ENCODE data around the gene AACS. TPM values are rescaled to one million over a fixed set of nuclear protein-coding genes. Genes with fewer than 3 reads are reported as not detected.

Gene AACS
- total and polyA plus RNA-seq, 10 of the 15 experiments (the other 5 are each of a cell fraction or from before 2014, with no cell fraction given) = 10.1 to 34.0 (median 21.1) TPM

GRCh38 chr12:125180144-125180543, 114.9 kb downstream of the AACS start:
- FAIRE-seq = no peak
- CTCF ChIA-PET = interaction anchor here (1.2 kb wide), 2 partner anchors 21 to 275 kb away, joined by 3 read pairs; no protein-coding TSS in a partner anchor
- Histone ChIP-seq H3K27me3 (replicated peaks in 1 of 2; ENCODE audit: control insufficient read depth in 2 of 2, insufficient read depth in 2 of 2, low read length in 1 of 2) (peaks cover 0 to 3% of the 10 kb centered on the region in 2 experiments; a peak in 1 of 4 replicates), H3K4me3 (no peak overlapping the region), H4K20me1 (ENCODE audit: control insufficient read depth, insufficient read depth) (no peaks in the 10 kb centered on the region), H3K9ac (ENCODE audit: control insufficient read depth, insufficient read depth, low read length) (no peak overlapping the region), H2AFZ (ENCODE audit: control insufficient read depth, low read depth, low read length) (no peak overlapping the region), H3K4me1 (ENCODE audit: control insufficient read depth, insufficient read depth, low read length) (no peaks in the 10 kb centered on the region), H3K27ac (ENCODE audit: control insufficient read depth, insufficient read depth) (no peak overlapping the region), H3K9me3 (replicated peaks; ENCODE audit: control insufficient read depth, insufficient read depth, low read length) (no peaks in the 10 kb centered on the region), H3K36me3 (ENCODE audit: control insufficient read depth in 2 of 2, insufficient read depth in 2 of 2, low read length in 1 of 2) (no peaks in the 10 kb centered on the region), H3K4me2 (ENCODE audit: control insufficient read depth, insufficient read depth) (no peak overlapping the region), H3K79me2 (ENCODE audit: control insufficient read depth, insufficient read depth, low read length) (no peaks in the 10 kb centered on the region)
- ATAC-seq = no peak
- in situ Hi-C loops (cut with MboI) (loop anchor here (5.0 to 25.0 kb wide), 2 partner anchors 222 to 1682 kb away; no protein-coding TSS in a partner anchor), intact Hi-C loops (cut with micrococcal nuclease; ENCODE audit: unreplicated experiment) (loop anchor here (5.0 to 10.0 kb wide), 4 partner anchors 505 to 1567 kb away; no protein-coding TSS in a partner anchor)
- no TSS peak for BruUV-seq (replicated peaks)
- RAD21 ChIA-PET (ENCODE audit: unreplicated experiment) = no interaction called here
- POLR2A ChIA-PET = no interaction called here
- SMC1A ChIA-PET (ENCODE audit: uncharacterized antibody, unreplicated experiment) = no interaction called here
- no peak for DNase-seq (ENCODE audit: low read depth, low spot score)
- WGBS (ENCODE audit: insufficient coverage, insufficient replicate concordance, low lambda C conversion rate, missing lambda C conversion rate) = 47% methylated on average over 3 of the region's 3 CpGs
- no peak for TF ChIP-seq SREBF1 (IDR thresholded peaks at IDR 0.05; ENCODE audit: low read length)
- no peak for TF ChIP-seq ZBTB33 (IDR thresholded peaks at IDR 0.05)
- no peak for TF ChIP-seq MYC (IDR thresholded peaks at IDR 0.05; ENCODE audit: insufficient read depth, insufficient read length, insufficient replicate concordance, low read length, severe bottlenecking)
- no peak for TF ChIP-seq FOS (IDR thresholded peaks at IDR 0.05; ENCODE audit: borderline replicate concordance, extremely low read depth, insufficient read length)
- no peak for TF ChIP-seq GABPA (IDR thresholded peaks at IDR 0.05; ENCODE audit: low read depth)
- no peak for TF ChIP-seq ZNF384 (IDR thresholded peaks at IDR 0.05; ENCODE audit: borderline replicate concordance, low read depth, low read length)
- no peak for TF ChIP-seq TARDBP (IDR thresholded peaks at IDR 0.05; ENCODE audit: borderline replicate concordance)
- TF ChIP-seq PRDM15 (CRISPR knock-in tag; IDR thresholded peaks at IDR 0.05) = no peak
- no peak for TF ChIP-seq IKZF1 (conservative IDR thresholded peaks at IDR 0.05)
- TF ChIP-seq ELK1 (IDR thresholded peaks at IDR 0.05; ENCODE audit: low read depth, low read length) = no peak
- no peak for TF ChIP-seq CTCF (IDR thresholded peaks at IDR 0.05 in 2 of 3, conservative IDR thresholded peaks at IDR 0.05 in 1 of 3; ENCODE audit: control insufficient read depth in 2 of 3, extremely low read depth in 1 of 3, insufficient read depth in 1 of 3, low read depth in 3 of 3, low read length in 3 of 3)
- no peak for TF ChIP-seq NFYB (IDR thresholded peaks at IDR 0.05; ENCODE audit: insufficient read depth, low read depth, low read length)
- TF ChIP-seq ZNF622 (IDR thresholded peaks at IDR 0.05) = no peak
- no peak for TF ChIP-seq BCL11A (IDR thresholded peaks at IDR 0.05; ENCODE audit: low read depth, low read length)
